Stimulated activated CD4-positive, alpha-beta T cell treated with anti-CD3 and anti-CD28 coated beads, Interleukin-15, amount 100 ng/mL, for 24 hours (primary cell): ENCODE measurements around the gene CDK19.

Experiments used
- DNase-seq: peaks from one replicate; pipeline ENCODE4 v3.0.0-alpha.2; 2020

CDK19 gene

GRCh38 chr6:110567957-110568696 lies 247.1 kb downstream of the CDK19 start:
- DNase-seq: no peak

GRCh38 chr6:110566346-110567125 lies 248.7 kb downstream of the CDK19 start:
- DNase-seq: no peak

GRCh38 chr6:110564703-110565421 lies 250.4 kb downstream of the CDK19 start:
- DNase-seq: no peak

- no peak for DNase-seq
Measured at GRCh38 chr6:110563711-110564110, 251.6 kb downstream of the CDK19 start.

GRCh38 chr6:110562316-110562915 lies 252.9 kb downstream of the CDK19 start:
- no peak for DNase-seq

GRCh38 chr6:110561696-110562095 lies 253.6 kb downstream of the CDK19 start:
- DNase-seq: no peak

- no peak for DNase-seq
Measured at GRCh38 chr6:110561008-110561396, 254.3 kb downstream of the CDK19 start.

GRCh38 chr6:110560239-110561007 lies 254.8 kb downstream of the CDK19 start:
- DNase-seq: no peak
